Measurements from ENCODE around the gene LSS.
"Not testable (repeated sequence)": the region's sequence is repeated elsewhere in the genome, so short reads cannot be mapped to it uniquely, and the experiment has no call there.

Gene LSS

GRCh38 chr21:46144464-46145070 is 84.0 kb downstream of the LSS start:
- TF ChIP-seq CTCF (IDR thresholded peaks at IDR 0.05): no peak
- Histone ChIP-seq H3K4me3 (no peak overlapping the region), H3K27ac (no peak overlapping the region)
- no peak for DNase-seq (ENCODE audit: low spot score)

- TF ChIP-seq CTCF (IDR thresholded peaks at IDR 0.05): no peak
- no peak overlapping the region for H3K4me3 ChIP-seq
- DNase-seq (ENCODE audit: low spot score): no peak
- H3K27ac ChIP-seq: no peak overlapping the region
These were observed 85.7 kb downstream of the LSS start for GRCh38 chr21:46142582-46143473.

- no peak for DNase-seq (ENCODE audit: low spot score)
- no peak overlapping the region for H3K4me3 ChIP-seq
- no peak for TF ChIP-seq CTCF (IDR thresholded peaks at IDR 0.05)
- H3K27ac ChIP-seq: no peak overlapping the region
These were observed 86.6 kb downstream of the LSS start for GRCh38 chr21:46141767-46142581.

GRCh38 chr21:46140352-46141003 is 88.1 kb downstream of the LSS start:
- not testable (repeated sequence) for H3K4me3 ChIP-seq; H3K27ac ChIP-seq; DNase-seq (ENCODE audit: low spot score)

GRCh38 chr21:46139686-46140085 is 88.9 kb downstream of the LSS start:
- no peak for DNase-seq (ENCODE audit: low spot score)
- Histone ChIP-seq H3K4me3 (no peak overlapping the region), H3K27ac (no peak overlapping the region)
- no peak for TF ChIP-seq CTCF (IDR thresholded peaks at IDR 0.05)

GRCh38 chr21:46138383-46138970 is 90.1 kb downstream of the LSS start:
- no peak for TF ChIP-seq CTCF (IDR thresholded peaks at IDR 0.05)
- no peak for DNase-seq (ENCODE audit: low spot score)
- Histone ChIP-seq H3K4me3 (no peak overlapping the region), H3K27ac (no peak overlapping the region)
